ELF-1 (cell line): ENCODE data around the gene AMZ1.
"Not testable (repeated sequence)": the region's sequence is repeated elsewhere in the genome, so short reads cannot be mapped to it uniquely, and the experiment has no call there.

ENCODE experiments used
- DNase-seq: peaks from one replicate; pipeline ENCODE4 v3.0.0-alpha.2; 2016; ENCODE audit warnings: low read depth, low spot score

AMZ1 gene

DNA sequence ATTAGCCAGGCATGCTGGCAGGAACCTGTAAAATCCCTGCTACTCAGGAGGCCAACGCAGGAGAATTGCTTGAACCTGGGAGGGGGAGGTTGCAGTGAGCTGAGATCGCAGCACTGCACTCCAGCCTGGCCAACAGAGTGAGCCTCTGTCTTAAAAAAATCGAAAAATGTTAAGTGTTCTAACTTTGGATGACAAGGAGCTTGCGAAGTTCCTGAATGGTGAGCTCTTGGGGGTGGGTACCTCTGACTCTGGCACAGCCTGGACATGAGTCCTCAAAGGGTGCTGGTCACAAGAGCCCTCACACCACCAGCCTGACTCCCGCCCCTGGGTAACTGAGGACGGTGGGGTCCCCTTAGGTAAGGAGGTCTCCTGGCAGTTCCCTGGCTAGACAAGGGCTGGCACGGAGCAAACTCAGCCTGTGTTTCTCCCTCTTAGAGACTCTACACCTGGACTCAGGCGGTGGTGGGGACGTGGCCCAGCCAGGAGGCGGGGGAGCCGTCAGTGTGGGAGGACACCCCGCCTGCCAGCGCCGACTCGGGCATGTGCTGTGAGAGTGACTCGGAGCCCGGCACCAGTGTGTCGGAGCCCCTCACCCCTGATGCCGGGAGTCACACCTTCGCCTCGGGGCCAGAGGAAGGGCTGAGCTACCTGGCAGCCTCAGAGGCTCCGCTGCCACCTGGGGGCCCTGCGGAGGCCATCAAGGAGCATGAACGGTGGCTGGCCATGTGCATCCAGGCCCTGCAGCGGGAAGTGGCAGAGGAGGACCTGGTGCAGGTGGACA, 24.1 kb downstream of the AMZ1 start:
- DNase-seq = no peak

- DNase-seq = peak; percentile 72
Observed at GRCh38 chr7:2713370-2713769, 25.4 kb downstream of the AMZ1 start.

GRCh38 chr7:2713978-2714377, 26.0 kb downstream of the AMZ1 start:
- no peak for DNase-seq

- no peak for DNase-seq
Observed at GRCh38 chr7:2714636-2715035, 26.6 kb downstream of the AMZ1 start.

DNA sequence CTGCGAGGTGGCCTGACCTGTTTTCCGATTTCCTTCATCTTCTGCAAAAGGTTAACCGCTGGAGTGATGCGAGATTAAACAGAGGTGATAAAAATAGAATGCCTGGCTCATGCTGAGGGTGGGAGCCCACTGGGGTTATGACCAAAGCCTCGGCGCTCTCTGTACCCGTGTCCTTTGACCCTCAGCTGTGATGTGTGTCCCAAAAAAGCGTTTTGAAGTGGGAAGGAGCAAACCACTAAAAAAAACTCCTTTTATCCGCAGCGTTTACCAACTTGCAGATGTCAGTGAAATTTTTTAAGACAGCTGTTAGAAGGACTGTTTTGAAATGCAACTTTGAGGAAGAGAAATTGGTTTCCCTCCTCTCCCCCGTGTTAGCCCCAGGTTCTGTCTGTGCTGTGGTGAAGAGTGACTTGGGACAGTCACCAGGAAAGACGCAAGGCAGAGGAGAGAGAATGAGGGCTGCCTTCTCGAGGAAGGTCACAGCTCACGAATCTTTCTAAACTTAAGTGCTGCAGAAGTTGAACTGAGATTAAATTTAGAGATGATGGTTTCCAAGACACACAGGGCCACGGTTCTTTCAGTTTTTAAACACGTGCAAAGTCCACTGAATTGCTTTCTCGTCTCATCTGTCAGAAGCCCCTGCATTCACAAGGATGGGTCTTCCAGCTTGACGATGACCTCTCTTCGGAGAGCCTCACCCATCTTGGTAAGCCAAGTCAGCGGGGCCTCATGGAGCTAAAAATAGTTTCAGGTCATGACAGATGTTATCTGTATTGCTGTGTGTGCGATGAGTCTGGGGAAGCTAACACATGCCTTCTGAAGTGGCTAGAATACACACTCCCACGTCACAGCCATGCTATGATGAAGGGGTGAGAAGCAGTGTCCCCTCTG, 27.6 kb downstream of the AMZ1 start:
- no peak for DNase-seq

DNA sequence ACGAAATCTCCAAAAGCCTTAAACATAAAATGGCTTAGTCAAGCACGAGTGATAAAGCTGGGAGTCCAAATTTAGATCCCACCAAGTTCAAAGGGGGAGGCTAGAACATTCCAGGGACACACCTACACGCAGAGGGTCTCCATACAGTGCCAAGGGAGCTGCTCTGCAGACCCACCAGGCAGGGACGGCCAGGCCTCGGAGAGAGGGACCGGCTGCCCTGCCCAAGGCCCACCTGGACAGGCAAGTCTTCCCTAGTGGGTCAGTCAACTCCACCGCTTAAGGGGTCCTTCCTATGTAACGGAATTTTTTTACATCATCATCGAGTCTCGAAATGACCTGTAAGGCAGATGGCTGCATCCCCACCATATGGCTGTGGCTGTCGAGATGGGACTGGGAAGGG, 28.5 kb downstream of the AMZ1 start:
- DNase-seq = no peak

- DNase-seq = no peak
Observed at GRCh38 chr7:2716906-2717292, 28.9 kb downstream of the AMZ1 start.

- peak; percentile 36 for DNase-seq
Observed at GRCh38 chr7:2717293-2718261, 29.6 kb downstream of the AMZ1 start.

- DNase-seq = no peak
Observed at GRCh38 chr7:2718296-2718965, 30.4 kb downstream of the AMZ1 start.

GRCh38 chr7:2719007-2719406, 31.0 kb downstream of the AMZ1 start:
- DNase-seq = peak; percentile 53

GRCh38 chr7:2720024-2720423, 32.0 kb downstream of the AMZ1 start:
- no peak for DNase-seq

GRCh38 chr7:2721842-2722241, 33.8 kb downstream of the AMZ1 start:
- no peak for DNase-seq

DNA sequence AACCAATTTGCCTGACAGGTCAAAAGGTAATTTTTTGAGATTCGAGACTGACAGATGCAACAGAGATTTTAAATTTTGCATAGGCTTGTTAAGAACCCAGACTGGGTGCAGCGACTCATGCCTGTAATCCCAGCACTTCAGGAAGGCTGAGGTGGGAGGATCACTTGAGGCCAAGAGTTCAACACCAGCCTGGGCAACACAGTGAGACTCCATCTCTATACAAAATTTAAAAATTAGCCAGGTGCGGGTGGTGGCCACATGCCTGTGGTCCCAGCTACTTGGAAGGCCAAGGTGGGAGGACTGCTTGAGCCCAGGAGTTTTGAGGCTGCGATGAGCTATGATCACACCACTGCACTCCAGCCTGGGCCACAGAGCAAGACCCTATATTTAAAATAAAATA, 34.6 kb downstream of the AMZ1 start:
- DNase-seq = no peak

GRCh38 chr7:2723138-2723850, 35.3 kb downstream of the AMZ1 start:
- no peak for DNase-seq

DNA sequence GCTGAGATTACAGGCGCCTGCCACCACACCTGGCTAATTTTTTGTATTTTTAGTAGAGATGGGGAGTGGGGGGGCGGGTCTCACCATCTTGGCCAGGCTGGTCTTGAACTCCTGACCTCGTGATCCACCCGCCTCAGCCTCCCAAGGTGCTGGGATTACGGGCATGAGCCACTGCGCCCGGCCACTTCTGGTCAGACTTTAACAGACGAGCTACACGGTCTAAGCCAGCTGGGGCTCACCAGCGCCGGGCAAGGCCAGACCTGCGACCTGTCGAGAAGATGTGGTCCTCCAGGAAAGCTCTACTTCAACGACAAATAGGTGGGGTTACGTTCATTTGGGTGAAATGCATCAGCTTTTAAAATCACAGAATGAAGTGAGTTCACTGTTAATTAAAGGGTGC, 36.0 kb downstream of the AMZ1 start:
- DNase-seq = not testable (repeated sequence)

DNA sequence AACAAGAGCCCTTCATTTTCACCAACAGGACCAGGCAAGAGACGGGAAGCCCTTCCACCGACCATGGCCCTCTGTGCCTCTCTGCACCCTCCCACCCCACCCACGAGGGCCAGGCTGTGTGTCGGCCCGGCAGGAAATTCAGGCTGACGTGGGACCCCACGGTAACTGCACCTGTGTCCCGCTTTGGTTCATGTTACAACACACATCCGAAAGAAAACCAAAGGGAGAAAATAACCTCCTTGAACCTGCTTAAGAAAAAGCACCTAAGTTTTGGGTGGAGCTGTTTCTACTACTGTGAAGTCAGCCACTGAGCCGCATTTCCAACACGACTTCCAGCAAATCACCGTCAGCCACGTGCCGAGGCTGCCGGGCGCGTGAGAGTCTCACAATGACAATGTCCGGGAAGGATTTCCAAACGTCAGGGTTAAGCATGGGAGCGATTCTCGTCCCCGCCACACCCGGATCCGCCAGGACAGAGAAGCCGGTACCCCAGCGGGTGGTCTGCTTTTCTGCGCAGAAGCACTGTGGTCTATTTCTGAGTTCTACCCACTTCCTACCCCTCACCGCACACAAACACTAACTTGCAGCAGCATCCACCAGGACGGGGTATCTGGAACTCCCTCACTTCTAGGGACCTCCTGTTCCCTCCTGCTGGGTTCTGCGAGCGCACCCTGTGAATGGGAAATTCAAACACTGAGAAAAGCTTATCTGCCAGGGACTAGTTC, 36.6 kb downstream of the AMZ1 start:
- no peak for DNase-seq

DNA sequence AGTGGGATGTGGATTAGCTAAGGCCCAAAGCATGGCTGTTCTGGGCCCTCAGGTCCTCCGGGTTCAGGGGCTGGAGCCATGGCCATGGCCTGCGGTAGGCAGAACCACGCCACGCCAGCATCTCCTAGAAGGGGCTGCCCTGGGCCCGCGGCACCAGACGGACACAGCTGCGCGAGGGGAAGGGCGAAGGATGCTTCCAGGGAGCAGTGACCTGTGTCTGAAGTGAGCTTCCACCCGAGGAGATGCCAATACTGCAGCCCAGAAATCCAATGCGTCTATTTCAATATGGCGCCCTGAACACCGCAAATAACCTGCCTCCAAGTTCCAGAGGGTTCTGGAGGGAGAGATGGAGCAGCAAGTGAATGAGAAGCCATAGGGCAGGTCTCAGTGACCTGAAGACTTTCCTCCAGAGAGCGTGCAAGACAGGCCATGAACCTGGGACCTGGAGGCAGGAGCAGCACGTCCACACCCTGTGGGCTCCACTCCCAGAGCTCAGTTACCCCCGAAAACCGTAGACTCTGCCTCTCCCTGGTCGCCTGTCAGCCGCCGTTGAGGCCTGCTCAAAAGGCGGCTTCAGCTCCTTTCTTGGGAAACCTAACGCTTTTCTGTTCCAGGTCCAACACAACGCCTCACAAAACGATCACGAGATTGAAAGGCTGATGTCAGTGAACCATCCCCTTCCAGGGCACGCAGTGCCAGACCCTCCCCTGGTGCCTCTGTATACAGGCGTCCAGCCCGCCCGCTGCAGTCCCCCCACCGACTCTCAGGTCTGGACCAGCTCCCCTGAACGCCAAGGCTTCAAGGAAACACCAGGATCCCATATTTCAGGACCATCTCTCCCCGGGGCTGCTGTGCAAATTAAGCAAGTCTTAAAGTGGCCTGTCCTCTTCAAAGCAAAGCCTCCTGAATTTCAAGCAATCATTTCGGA, 37.4 kb downstream of the AMZ1 start:
- no peak for DNase-seq

DNA sequence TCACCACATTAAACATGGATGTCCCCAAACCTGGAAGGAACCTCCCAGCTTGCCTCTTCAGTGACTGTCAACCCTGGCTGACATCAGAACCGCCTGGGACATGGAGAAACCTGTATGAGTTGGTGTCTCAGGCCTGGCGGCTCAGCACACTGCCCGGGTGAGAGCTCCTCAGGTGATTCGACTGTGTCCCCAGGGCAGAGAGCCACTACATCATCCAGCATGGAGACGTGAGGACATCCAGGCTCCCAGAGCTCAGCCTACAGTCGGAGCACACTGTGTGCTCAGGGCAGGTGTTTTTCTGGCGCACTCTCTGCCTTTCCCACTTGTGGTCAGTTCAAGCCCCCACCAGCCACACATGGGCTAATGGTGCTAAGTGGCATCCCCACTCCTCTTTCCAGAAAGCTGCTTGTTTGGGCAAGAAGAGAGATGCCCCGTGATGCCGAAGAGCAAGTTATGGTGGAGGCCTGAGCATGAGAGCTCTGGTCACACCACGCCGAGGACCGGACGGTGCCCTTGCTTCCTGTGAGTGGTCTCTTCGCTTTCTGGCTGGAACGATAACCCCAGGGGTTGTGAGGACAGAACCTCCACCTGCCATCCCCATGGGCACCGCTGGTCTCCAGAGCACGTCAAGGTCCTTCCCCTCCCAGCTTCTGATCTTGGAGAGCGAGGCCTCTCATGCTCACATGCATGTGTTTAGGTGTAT, 38.5 kb downstream of the AMZ1 start:
- no peak for DNase-seq
